B cell (primary cell): ENCODE results near the gene ATP6V0E1. TPM values are rescaled to one million over a fixed set of nuclear protein-coding genes. Genes with fewer than 3 reads are reported as not detected.

Experiments used
- ATAC-seq: fragments of 200-7000 bp; cut with Tn5 transposase; one replicate; pipeline ENCODE4 v1.10.0; 2021; ENCODE audit warnings: low read depth, mild to moderate bottlenecking, moderate number of reproducible peaks, moderate library complexity
- CTCF ChIA-PET: fragments of 350-600 bp; sonication (Branson Sonifier 250); formaldehyde crosslinking; loops from one replicate; lab custom pipeline; 2021; ENCODE audit warnings: antibody characterized with exemption, inconsistent platforms; lab: Charles Lee
- POLR2A ChIA-PET: fragments of 350-600 bp; sonication (Branson Sonifier 250); formaldehyde crosslinking; loops from one replicate; lab custom pipeline; 2021; ENCODE audit warnings: antibody characterized with exemption; lab: Charles Lee
- DNase-seq: peaks from one replicate; pipeline ENCODE4 v3.0.0; 2013
- H2AFZ ChIP-seq: 2 replicates; pipeline ENCODE4 v1.6.1; 2012; ENCODE audit warnings: mild to moderate bottlenecking, low read depth, low read length; ENCODE audit not compliant: insufficient read depth, poor library complexity, severe bottlenecking
- H3K27ac ChIP-seq, 2 donors: 1 replicate in 1 of 2; 2 replicates in 1 of 2; pipeline ENCODE4 v1.5.1; 2012 to 2013; ENCODE audit warnings: low read length in 2 of 2, mild to moderate bottlenecking in 2 of 2, moderate library complexity in 1 of 2
- H3K27me3 ChIP-seq, 4 experiments: fragments of 200-600 bp in 1 of 4; sonication (generic) in 1 of 4; replicated peaks in 1 of 4; 1 replicate in 2 of 4; 2 replicates in 2 of 4; pipeline versions ENCODE4 v1.6.1 to v1.7.0; 2013 to 2016; ENCODE audit warnings: low read length in 3 of 4, mild to moderate bottlenecking in 2 of 4, mixed read lengths in 1 of 4, moderate library complexity in 1 of 4; ENCODE audit not compliant: insufficient read depth in 4 of 4, control insufficient read depth in 3 of 4; ENCODE audit errors: control extremely low read depth in 1 of 4
- H3K36me3 ChIP-seq, 2 experiments: replicated peaks in 1 of 2; 1 replicate in 1 of 2; 2 replicates in 1 of 2; pipeline versions ENCODE4 v1.6.1 to v1.7.1; 2013; ENCODE audit warnings: low read length in 1 of 2; ENCODE audit not compliant: insufficient read depth in 2 of 2, control insufficient read depth in 1 of 2; ENCODE audit errors: control extremely low read depth in 1 of 2, extremely low read depth in 1 of 2
- H3K4me1 ChIP-seq, 2 donors: fragments of 200-600 bp in 1 of 2; sonication (generic) in 1 of 2; 1 replicate in 1 of 2; 2 replicates in 1 of 2; pipeline versions ENCODE4 v1.5.1 to v1.6.1; 2013 to 2017; ENCODE audit warnings: low read length in 2 of 2; ENCODE audit not compliant: control insufficient read depth in 2 of 2, insufficient read depth in 2 of 2
- H3K4me2 ChIP-seq: replicated peaks from 2 replicates; pipeline ENCODE3; 2012; ENCODE audit warnings: mild to moderate bottlenecking, low read depth, low read length; ENCODE audit not compliant: poor library complexity, severe bottlenecking
- H3K4me3 ChIP-seq, 5 experiments: fragments of 200-600 bp in 1 of 5; sonication (generic) in 1 of 5; 1 replicate in 3 of 5; 2 replicates in 2 of 5; pipeline versions ENCODE4 v1.5.1 to v1.7.0; 2011 to 2016; ENCODE audit warnings: low read length in 4 of 5, mild to moderate bottlenecking in 4 of 5, low read depth in 2 of 5, control low read depth in 1 of 5, moderate library complexity in 1 of 5; ENCODE audit not compliant: insufficient read depth in 1 of 5; ENCODE audit errors: control extremely low read depth in 1 of 5, extremely low read depth in 1 of 5
- H3K79me2 ChIP-seq: fragments of 200-600 bp; sonication (generic); one replicate; pipeline ENCODE4 v1.6.0; 2016; ENCODE audit warnings: low read length; ENCODE audit not compliant: control insufficient read depth, insufficient read depth
- H3K9ac ChIP-seq: fragments of 200-600 bp; sonication (generic); 2 replicates; pipeline ENCODE4 v1.6.1; 2017; ENCODE audit warnings: mild to moderate bottlenecking, low read length, moderate library complexity
- H3K9me3 ChIP-seq, 3 donors: one replicate each; pipeline versions ENCODE4 v1.6.1 to v1.7.1; 2013; ENCODE audit warnings: low read length in 2 of 3; ENCODE audit not compliant: control insufficient read depth in 2 of 3, insufficient read depth in 1 of 3; ENCODE audit errors: control extremely low read depth in 1 of 3
- H4K20me1 ChIP-seq: 2 replicates; pipeline ENCODE4 v1.6.0; 2012; ENCODE audit warnings: mild to moderate bottlenecking, low read length; ENCODE audit not compliant: insufficient read depth, control insufficient read depth, poor library complexity, severe bottlenecking
- H3K27ac Mint-ChIP-seq: one replicate; pipeline ENCODE4 v1.8.0; 2021; ENCODE audit warnings: mixed read lengths
- H3K27me3 Mint-ChIP-seq: one replicate; pipeline ENCODE4 v1.8.0; 2021; ENCODE audit warnings: mixed read lengths
- H3K4me1 Mint-ChIP-seq: one replicate; pipeline ENCODE4 v1.8.0; 2021; ENCODE audit warnings: mixed read lengths
- H3K4me3 Mint-ChIP-seq: one replicate; pipeline ENCODE4 v1.8.0; 2021; ENCODE audit warnings: mixed read lengths
- H3K9me3 Mint-ChIP-seq: one replicate; pipeline ENCODE4 v1.8.0; 2022; ENCODE audit warnings: mixed read lengths; ENCODE audit not compliant: insufficient read depth
- CTCF ChIP-seq: fragments of 200-600 bp; IDR thresholded peaks from one replicate; pipeline ENCODE4 v1.8.0; 2022; ENCODE audit warnings: antibody characterized with exemption, mild to moderate bottlenecking
- EZH2 ChIP-seq: IDR thresholded peaks from 2 replicates; pipeline ENCODE4 v1.6.1; 2012; ENCODE audit warnings: borderline replicate concordance, low read depth, mild to moderate bottlenecking, moderate library complexity, low read length; ENCODE audit not compliant: insufficient read depth, poor library complexity, severe bottlenecking
- WGBS: methylation state at CpG from one replicate; pipeline ENCODE4 v1.1.5; 2013; ENCODE audit warnings: missing lambda C conversion rate; ENCODE audit not compliant: insufficient coverage; 5-methylcytosine and 5-hydroxymethylcytosine counted together
- intact Hi-C: fragments of 100-400 bp; cut with micrococcal nuclease; formaldehyde crosslinking; loops from one replicate; pipeline ENCODE4 v1.10.0; 2022
- polyA plus RNA-seq: library from polyadenylated mRNA; depleted of rRNA; stranded (reverse); fragments of >200 nt; gene quantifications from 2 replicates; pipeline ENCODE4 v1.2.3, GENCODE V29; 2012
- total RNA-seq, 2 donors: library from RNA; stranded (reverse); fragments of 120-200 nt in 1 of 2; gene quantifications; 1 replicate in 1 of 2; 2 replicates in 1 of 2; pipeline versions ENCODE4 v1.2.3 to v1.2.4, GENCODE V29; 2013 to 2022

ATP6V0E1 gene
- total and polyA plus RNA-seq, 2 donors (not counting 1 experiment from before 2014, with no cell fraction given), result 93.8 to 127 TPM

GRCh38 chr5:172939611-172940267, 43.8 kb upstream of the ATP6V0E1 start:
- Histone ChIP-seq H3K27ac (no peak overlapping the region), H3K9me3 (no peaks in the 10 kb centered on the region), H3K4me3 (no peak overlapping the region), H2AFZ (no peak overlapping the region), H3K36me3 (peaks cover 1 to 70% of the 10 kb centered on the region in 2 experiments), H4K20me1 (no peaks in the 10 kb centered on the region), H3K4me1 (no peaks in the 10 kb centered on the region), H3K4me2 (no peak overlapping the region), H3K79me2 (peaks cover 6% of the 10 kb centered on the region), H3K27me3 (no peaks in the 10 kb centered on the region), H3K9ac (no peak overlapping the region)
- Mint-ChIP-seq H3K4me1 (no peaks in the 10 kb centered on the region), H3K4me3 (no peak overlapping the region), H3K9me3 (no peaks in the 10 kb centered on the region), H3K27ac (no peak overlapping the region), H3K27me3 (no peaks in the 10 kb centered on the region)
- POLR2A ChIA-PET, result interaction anchor here (0.7 kb wide), 1 partner anchor 19 kb away, joined by 3 read pairs; the partner anchor contains the start of gene RPL26L1
- TF ChIP-seq CTCF, result no peak
- no peak for TF ChIP-seq EZH2
- CTCF ChIA-PET, result interaction anchor here (0.5 to 13.5 kb wide), 8 partner anchors 9 to 228 kb away, joined by 3 to 368 read pairs (median 4); no protein-coding TSS in a partner anchor
- DNase-seq (no peak), ATAC-seq (no peak)
- 98% methylated on average over 10 of the region's 16 CpGs for WGBS
- intact Hi-C loops, result no loop called here
